ENCODE results near the gene CTSF.

GRCh38 chr11:66604155-66604554, 35.7 kb upstream of the CTSF start:
- TF ChIP-seq CTCF (IDR thresholded peaks at IDR 0.05), result no peak
- no peak for TF ChIP-seq POLR2A (IDR thresholded peaks at IDR 0.05)
